GM13977 (cell line): ENCODE measurements around the gene ATG5.

ENCODE experiments used
- DNase-seq: peaks from one replicate; pipeline ENCODE4 v3.0.0; 2012; ENCODE audit warnings: low spot score
- in situ Hi-C: fragments of 300-500 bp; cut with MboI; formaldehyde crosslinking; loops from one replicate; pipeline ENCODE4 v1.12.0; 2022; ENCODE audit warnings: low sequenced_read_pairs, low pct_unique_long_range_greater_than_20kb, mixed read lengths, inconsistent platforms; ENCODE audit not compliant: unreplicated experiment
- TF ChIP-seq, protein P1 (sequence below): IDR thresholded peaks from 2 replicates; pipeline ENCODE4 v1.5.1; 2012; ENCODE audit warnings: mild to moderate bottlenecking, control low read depth; ENCODE audit not compliant: insufficient read depth; ENCODE audit errors: extremely low read depth, missing control alignments

The ATG5 gene

DNA sequence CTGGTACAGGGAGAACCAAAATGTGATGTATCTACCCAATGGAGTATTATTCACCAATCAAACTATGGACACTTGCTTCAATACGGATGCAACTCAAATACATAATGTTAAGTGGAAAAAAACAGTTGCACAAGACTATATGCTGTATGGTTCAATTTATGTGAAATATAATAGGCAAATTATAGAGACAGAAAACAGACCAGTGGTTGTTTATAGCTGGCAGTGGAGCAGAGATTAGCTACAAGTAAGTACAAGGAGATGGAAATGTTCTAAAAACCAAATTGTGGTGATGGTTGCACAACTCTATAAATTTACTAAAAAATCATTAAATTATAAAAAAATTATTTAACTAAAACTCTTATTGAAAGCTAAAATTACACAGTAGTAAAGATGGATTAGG is 126.2 kb downstream of the ATG5 start:
- no peak for DNase-seq
- TF ChIP-seq, protein P1, sequence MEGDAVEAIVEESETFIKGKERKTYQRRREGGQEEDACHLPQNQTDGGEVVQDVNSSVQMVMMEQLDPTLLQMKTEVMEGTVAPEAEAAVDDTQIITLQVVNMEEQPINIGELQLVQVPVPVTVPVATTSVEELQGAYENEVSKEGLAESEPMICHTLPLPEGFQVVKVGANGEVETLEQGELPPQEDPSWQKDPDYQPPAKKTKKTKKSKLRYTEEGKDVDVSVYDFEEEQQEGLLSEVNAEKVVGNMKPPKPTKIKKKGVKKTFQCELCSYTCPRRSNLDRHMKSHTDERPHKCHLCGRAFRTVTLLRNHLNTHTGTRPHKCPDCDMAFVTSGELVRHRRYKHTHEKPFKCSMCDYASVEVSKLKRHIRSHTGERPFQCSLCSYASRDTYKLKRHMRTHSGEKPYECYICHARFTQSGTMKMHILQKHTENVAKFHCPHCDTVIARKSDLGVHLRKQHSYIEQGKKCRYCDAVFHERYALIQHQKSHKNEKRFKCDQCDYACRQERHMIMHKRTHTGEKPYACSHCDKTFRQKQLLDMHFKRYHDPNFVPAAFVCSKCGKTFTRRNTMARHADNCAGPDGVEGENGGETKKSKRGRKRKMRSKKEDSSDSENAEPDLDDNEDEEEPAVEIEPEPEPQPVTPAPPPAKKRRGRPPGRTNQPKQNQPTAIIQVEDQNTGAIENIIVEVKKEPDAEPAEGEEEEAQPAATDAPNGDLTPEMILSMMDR: no peak
- in situ Hi-C loops: no loop called here

DNA sequence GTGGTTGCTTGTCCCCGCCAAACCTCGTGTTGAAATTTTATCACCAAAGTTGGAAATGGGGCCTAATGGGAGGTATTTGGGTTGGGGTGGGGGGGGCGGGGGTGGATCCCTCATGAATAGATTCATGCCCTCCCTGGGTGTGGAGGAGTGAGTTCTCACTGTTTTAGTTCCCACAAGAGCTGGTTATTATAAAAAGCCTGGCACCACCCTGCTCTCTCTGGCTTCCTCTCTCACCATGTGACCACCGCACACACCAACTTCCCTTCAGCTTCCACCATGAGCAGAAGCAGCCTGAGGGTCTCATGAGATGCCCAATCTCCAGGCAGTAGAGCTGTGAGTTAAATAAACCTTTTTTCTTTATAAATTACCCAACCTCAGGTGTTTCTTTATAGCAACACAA is 128.1 kb downstream of the ATG5 start:
- in situ Hi-C loops: no loop called here
- TF ChIP-seq, protein P1: no peak
- DNase-seq: no peak

DNA sequence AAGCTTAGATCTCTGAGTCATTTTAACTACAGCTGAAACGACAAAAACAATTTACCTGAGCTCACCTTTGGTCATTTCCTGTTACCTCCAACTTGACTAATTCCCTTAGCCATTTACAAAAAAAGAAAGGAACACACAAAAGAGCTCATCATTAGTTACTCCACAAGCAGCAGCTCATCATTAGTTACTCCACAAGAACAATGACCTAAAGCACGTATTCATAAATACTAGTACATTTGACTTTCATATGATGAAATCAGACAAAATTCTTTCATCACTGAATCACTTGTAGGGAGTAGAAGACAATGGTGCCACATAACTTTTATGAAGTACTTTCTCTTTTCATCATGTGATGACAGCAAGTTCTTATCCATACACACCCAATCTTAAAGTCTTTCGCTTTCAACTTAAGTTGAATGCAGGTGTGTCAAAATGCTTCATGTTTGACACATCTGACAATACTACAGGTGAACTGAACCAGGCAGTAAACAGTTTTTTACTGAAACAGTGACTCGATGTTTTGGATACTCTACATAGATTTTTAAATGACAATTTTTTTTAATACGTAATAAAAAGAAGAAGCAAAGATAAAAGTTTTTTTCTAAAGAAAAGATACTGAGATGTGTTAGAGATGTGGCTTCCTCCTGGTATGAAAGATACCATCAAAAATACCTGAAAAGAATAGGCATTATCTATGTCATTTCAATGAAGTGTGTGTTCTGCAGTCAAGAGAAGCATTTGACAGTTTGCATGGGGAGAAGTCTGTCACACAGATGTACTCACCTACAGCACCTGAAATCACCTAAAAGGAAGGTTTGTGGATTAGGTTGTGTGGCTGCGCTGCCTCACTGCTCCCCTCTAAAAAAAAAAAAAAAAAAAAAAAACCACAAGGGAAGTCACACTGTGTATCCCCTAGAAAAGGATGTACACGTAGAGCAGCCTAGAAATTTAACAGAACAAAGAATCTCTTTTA is 130.3 kb downstream of the ATG5 start:
- no peak for DNase-seq
- TF ChIP-seq, protein P1: no peak
- in situ Hi-C loops: no loop called here

DNA sequence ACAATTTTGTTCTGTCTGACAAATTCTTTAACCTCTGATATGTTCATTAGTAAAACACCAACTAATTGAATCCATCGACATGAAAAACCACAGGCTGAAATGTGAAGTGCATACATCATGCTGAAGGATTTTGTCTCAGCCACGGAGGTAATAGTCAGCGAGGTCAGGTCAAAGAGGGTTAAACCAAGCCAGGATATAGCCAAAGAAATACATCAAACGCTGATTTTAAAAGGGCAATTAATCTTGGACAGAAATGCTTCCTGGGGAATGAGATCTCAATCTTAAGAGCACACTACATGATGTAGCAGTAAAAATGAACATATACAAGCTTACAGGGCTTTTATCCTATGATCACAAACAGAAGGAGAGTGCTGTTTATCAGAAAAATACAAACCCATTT is 132.7 kb downstream of the ATG5 start:
- DNase-seq: no peak
- TF ChIP-seq, protein P1: no peak
- in situ Hi-C loops: no loop called here

DNA sequence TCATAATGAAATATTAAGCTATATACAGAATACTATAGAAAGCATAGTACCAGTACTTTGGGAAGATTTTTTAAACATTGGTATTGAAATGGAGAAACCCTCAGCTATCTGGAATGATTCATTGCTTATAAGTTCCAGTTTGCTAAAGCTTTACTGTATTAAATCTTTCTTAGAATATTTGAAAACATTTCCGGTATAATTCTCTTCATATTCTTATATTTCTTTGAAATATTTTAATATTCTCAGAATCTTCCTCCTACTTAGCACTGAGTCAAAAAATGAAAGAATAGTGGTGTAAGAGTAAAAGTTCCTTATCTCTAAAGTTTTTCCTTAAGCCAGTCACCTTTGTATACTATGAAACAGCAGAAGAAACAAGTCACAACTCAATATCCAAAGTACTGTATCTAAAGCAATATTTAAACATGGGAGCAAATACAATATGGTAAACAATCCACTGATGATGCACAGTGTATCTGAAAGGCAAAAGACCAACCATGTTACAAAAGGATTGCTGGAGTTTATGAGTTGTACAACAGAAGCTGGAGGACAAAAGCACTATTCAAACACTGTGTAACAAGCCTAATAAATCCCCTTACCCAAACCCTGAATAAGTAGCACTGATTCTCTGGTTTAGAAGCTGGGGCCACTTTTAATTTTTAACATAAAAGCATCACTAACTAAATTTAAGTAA is 137.3 kb downstream of the ATG5 start:
- TF ChIP-seq, protein P1: no peak
- in situ Hi-C loops: loop anchor here (10.0 kb wide), 1 partner anchor 93 kb away; no protein-coding TSS in a partner anchor
- no peak for DNase-seq

DNA sequence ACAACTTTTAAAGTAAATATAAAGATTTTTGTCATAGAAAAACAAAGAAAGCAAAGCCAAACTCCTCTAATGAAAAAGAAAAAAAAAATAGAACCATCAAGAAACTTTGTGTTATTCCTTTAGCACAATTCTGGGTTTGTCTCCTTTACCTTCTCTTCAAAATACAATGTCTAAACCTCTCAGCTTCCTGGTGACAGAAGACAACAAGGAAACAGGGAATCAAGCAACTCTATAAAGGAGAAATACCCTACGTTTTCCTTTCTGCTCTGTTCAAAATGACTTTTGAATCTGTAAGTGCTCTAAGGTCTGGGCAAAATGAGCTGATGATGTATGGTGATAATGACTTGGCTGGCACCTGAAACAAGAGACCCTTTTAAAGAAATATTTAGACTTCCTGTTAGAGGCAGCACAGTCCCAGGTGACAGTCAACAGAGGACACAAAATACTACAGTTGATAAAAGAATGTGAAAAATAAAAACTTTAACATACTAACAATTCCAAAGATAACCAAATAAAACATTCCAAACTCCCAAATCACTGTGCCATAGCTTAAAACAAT is 138.1 kb downstream of the ATG5 start:
- no peak for DNase-seq
- in situ Hi-C loops: loop anchor here (10.0 kb wide), 1 partner anchor 93 kb away; no protein-coding TSS in a partner anchor
- TF ChIP-seq, protein P1: no peak
